T-helper 1 cell treated with Interleukin-12 subunit alpha and Interleukin-12 subunit beta and Interleukin-4 antibody, amounts not matched to agents 30 ng/mL and 1 ng/mL, for 36 hours (primary cell): ENCODE measurements around the gene SIMC1. TPM values are rescaled to one million over a fixed set of nuclear protein-coding genes. Genes with fewer than 3 reads are reported as not detected.
"Not testable (repeated sequence)": the region's sequence is repeated elsewhere in the genome, so short reads cannot be mapped to it uniquely, and the experiment has no call there.

Source experiments
- intact Hi-C: fragments of 100-400 bp; cut with micrococcal nuclease; formaldehyde crosslinking; loops from one replicate; pipeline ENCODE4 v1.15.1; 2024
- total RNA-seq: library from RNA; stranded (reverse); gene quantifications from 2 replicates; pipeline ENCODE4 v1.2.3, GENCODE V29; 2022

SIMC1 gene
- total RNA-seq, 1 donor from 2014 or later: 35.8 TPM

- intact Hi-C loops: not testable (repeated sequence)
These were observed 52.0 kb downstream of the SIMC1 start for GRCh38 chr5:176290057-176290840.

- intact Hi-C loops: not testable (repeated sequence)
These were observed 67.1 kb downstream of the SIMC1 start for GRCh38 chr5:176305356-176305755.

DNA sequence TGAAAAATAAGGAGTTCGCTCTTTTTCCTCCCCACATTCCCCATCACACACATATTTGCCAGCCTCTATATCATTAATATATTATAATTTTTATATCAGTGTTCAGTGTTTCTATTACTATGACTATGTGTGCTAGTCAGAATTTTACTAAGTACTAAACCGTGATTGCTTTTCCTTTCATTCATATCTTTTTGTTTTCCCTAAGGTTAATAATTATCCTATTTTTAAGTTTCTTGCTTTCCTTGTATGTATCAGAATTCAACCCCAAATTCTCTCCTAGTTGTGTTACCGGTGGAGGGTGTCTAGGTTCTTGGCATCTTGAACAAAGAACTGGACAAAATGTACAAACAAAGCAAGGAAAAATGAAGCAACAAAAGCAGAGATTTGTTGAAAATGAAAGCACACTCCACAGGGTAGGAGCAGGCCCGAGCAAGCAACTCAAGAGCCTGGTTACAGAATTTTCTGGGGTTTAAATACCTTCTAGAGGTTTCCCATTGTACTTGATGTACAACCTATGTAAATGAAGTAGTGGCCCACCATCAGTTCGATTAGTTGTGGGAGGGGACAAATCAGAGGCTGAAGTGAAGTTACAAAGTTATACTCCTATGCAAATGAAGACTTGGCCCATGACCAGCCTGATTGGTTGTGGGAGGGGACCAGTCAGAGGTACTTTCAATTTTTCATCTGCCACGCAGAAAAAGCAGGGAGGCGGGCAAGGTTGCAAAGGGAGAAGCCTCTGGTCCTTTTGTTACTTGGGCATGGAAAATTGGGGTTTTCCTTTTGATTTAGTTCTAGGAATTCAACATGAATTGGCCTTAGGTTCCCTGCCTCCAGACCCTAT is 79.5 kb downstream of the SIMC1 start:
- intact Hi-C loops: no loop called here

- intact Hi-C loops: no loop called here
These were observed 81.8 kb downstream of the SIMC1 start for GRCh38 chr5:176319827-176320554.

GRCh38 chr5:176320577-176320976 is 82.4 kb downstream of the SIMC1 start:
- intact Hi-C loops: no loop called here

DNA sequence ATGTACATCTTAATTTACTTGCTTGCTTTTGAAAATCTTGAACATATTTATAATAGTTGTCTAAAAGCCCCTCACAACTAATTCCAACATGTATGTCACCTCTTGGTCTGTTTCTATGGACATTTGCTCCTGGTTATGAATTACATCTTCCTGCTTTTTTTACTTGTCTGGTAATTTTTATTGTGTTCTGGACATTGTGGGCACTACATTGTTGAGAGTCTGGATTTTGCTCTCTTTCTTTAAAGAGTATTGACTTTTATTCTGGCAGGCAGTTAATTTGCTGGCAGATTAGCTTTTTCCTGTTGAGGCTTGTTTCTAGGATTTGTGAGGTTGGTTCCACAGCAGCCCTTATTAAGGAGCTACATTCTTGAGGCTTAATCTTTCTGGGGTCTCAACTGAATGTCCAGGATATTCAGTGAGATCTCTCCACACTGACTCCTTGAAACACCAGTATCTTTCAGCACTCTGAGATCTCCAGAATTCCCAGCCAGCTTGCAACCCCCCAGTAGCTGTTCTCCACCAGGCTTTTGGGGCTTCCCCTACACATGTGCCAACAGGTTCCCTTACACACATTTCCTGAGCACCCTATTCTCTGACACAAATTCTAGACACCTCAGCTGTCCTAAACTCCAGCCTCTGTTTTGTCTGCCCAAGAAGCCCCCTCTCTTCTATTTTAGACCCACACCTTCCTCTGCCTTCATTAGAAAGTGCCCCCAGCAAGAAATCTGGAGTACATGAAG is 96.0 kb downstream of the SIMC1 start:
- intact Hi-C loops: no loop called here

DNA sequence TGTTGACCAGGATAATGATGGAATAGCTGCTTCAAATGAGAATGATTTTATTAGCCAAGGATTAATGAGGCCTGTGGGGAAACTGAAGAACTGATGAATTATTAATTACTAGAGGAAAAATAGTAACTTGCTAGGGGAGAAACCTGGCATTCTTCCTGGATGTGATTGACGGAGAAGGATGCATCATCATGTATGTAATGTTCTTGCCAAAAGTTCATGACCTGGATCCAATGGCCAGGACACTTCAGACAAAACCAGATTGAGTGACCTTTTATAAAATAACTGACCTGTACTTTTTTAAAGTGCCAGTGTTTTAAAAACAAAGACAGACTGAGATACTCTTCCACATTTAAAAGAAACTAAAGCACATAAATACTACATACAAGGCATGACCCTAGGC is 99.7 kb downstream of the SIMC1 start:
- intact Hi-C loops: no loop called here

DNA sequence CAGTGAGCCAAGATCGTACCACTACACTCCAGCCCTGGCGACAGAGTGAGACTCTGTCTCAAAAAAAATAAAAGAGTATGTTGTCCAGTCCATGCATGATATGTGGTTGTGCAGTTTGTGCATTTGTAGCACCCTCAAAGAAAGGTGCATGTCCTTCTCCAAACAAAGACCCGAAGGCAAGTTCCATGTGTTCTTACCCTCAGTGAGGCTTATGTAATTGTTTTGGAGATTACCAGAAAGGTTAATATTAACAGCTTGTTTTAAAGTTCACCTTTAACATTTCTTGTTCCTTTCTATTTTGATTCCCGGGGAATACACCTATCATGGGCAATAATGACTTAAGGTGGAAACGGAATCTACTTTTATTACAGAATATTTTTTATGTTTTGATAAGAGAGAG is 101.1 kb downstream of the SIMC1 start:
- intact Hi-C loops: no loop called here

- intact Hi-C loops: no loop called here
These were observed 103.3 kb downstream of the SIMC1 start for GRCh38 chr5:176341325-176342157.

- intact Hi-C loops: no loop called here
These were observed 103.9 kb downstream of the SIMC1 start for GRCh38 chr5:176342158-176342483.

GRCh38 chr5:176342766-176343458 is 104.7 kb downstream of the SIMC1 start:
- intact Hi-C loops: no loop called here

- intact Hi-C loops: no loop called here
These were observed 112.2 kb downstream of the SIMC1 start for GRCh38 chr5:176350416-176350815.

GRCh38 chr5:176352116-176352878 is 114.1 kb downstream of the SIMC1 start:
- intact Hi-C loops: no loop called here

DNA sequence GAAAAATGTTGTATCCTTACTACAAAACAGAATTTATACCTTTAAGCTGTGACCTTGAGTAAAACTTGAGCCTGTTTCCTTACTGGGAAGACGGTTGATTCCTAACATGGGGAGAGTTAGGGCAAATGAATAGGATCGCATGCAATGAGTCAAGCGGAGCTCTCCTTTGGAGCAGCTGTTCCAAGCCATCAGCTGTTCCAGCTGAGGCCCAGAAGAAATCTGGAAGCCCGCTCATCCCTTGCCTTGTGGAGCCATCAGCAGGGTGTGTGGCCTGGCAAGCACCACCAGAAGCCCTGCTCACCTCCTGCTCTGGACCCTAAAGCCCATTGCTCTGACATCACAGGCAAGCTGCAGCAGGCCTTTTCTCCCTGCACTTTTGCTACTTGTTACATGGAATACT is 115.3 kb downstream of the SIMC1 start:
- intact Hi-C loops: no loop called here

DNA sequence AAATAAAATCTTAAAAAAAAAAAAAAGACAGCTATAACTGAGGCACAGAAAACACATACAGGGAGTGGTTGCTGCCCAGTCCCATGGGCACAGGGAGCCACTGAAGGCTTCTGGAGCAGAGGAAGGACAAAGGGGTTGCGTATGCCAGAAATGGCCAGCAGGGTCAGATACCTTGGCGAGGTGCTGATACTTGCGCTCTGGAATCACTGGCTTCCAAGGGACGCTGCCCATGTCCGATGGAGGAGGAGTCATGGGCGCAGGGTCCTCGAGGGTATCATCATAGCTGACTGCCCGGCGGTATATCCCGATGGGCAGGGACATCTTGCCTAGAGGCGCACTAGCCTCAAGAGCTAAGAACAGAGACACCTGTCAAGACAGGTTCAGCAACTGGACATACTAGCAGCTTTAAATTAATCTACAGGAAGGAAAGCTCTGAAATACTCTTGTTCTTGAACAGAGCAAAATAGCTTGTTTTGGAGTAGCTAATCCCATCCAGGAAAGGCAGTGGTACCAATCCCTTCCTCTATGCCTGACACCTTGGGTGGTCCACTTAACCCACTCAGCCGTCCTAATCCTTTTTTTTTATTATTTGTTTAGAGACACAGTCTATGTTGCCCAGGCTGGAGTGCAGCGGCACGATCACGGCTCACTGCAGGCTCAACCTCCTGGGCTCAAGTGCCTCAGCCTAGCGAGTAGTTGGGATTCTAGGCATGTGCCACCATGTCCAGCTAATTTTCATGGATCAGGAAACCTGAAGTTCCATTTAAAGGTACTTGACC is 117.4 kb downstream of the SIMC1 start:
- intact Hi-C loops: no loop called here

GRCh38 chr5:176356179-176356566 is 117.9 kb downstream of the SIMC1 start:
- intact Hi-C loops: no loop called here

GRCh38 chr5:176359658-176360057 is 121.4 kb downstream of the SIMC1 start:
- intact Hi-C loops: loop anchor here (2.0 to 5.0 kb wide), 6 partner anchors 122 to 1753 kb away; partner anchors contain the start of genes N4BP3, PRELID1, RAB24 and SIMC1

- intact Hi-C loops: loop anchor here (1.0 to 5.0 kb wide), 13 partner anchors 27 to 1751 kb away; partner anchors contain the start of genes CLTB, FAF2, HIGD2A and N4BP3
These were observed 122.7 kb downstream of the SIMC1 start for GRCh38 chr5:176360894-176361436.
